Ascending aorta (tissue), 2 donors: ENCODE results near the gene BAHCC1. TPM values are rescaled to one million over a fixed set of nuclear protein-coding genes. Genes with fewer than 3 reads are reported as not detected.
A peak's percentile ranks its signal among the peaks of the same experiment; 100 is the strongest.

Experiments
- DNase-seq, 2 donors: peaks; one replicate each; pipeline ENCODE4 v3.0.0-alpha.2; 2019; ENCODE audit warnings: low spot score in 2 of 2
- H3K27ac ChIP-seq, 2 donors: fragments of 200-600 bp; sonication (generic); one replicate each; pipeline ENCODE4 v1.5.1; 2016 to 2017; ENCODE audit warnings: mild to moderate bottlenecking in 1 of 2
- H3K27me3 ChIP-seq: fragments of 200-600 bp; sonication (generic); one replicate; pipeline ENCODE4 v1.5.1; 2017
- H3K36me3 ChIP-seq, 2 donors: fragments of 200-600 bp; sonication (generic); one replicate each; pipeline ENCODE4 v1.5.1; 2016
- H3K4me1 ChIP-seq, 2 donors: fragments of 200-600 bp; sonication (generic); one replicate each; pipeline ENCODE4 v1.5.1; 2016 to 2017; ENCODE audit warnings: mild to moderate bottlenecking in 1 of 2
- H3K4me3 ChIP-seq, 2 donors: fragments of 200-600 bp; sonication (generic); one replicate each; pipeline ENCODE4 v1.5.1; 2016 to 2017; ENCODE audit warnings: mild to moderate bottlenecking in 1 of 2
- H3K9me3 ChIP-seq, 2 donors: fragments of 200-600 bp; sonication (generic); one replicate each; pipeline ENCODE4 v1.5.1; 2016
- CTCF ChIP-seq, 3 experiments: fragments of 200-600 bp in 2 of 3; fragments of 450-650 bp in 1 of 3; sonication (generic) in 2 of 3; IDR thresholded peaks; one replicate each; pipeline ENCODE4 v1.5.1; 2016 to 2019; ENCODE audit warnings: antibody characterized with exemption in 3 of 3, mild to moderate bottlenecking in 1 of 3, moderate library complexity in 1 of 3
- intact Hi-C: fragments of 100-400 bp; cut with DNase I; formaldehyde crosslinking; loops from one replicate; pipeline ENCODE4 v1.15.1; 2023
- total RNA-seq: library from RNA; depleted of rRNA; stranded (reverse); fragments of >200 nt; gene quantifications from one replicate; pipeline ENCODE4 v1.1.0, GENCODE V29; 2016

BAHCC1 gene
- total RNA-seq, 1 donor from 2014 or later, result 29.1 TPM

- H3K4me3 ChIP-seq, result peak overlapping the region in 1 of 2 donors; percentile 91
Observed at GRCh38 chr17:81405411-81405872, 10.2 kb downstream of the BAHCC1 start.

GRCh38 chr17:81406117-81406953 is 11.1 kb downstream of the BAHCC1 start:
- Histone ChIP-seq H3K27ac (peak overlapping the region; percentile 91 to 98), H3K4me3 (peak overlapping the region in 1 of 2 donors; percentile 37), H3K9me3 (no peaks in the 10 kb centered on the region), H3K27me3 (no peaks in the 10 kb centered on the region), H3K36me3 (no peaks in the 10 kb centered on the region), H3K4me1 (peaks cover 27 to 51% of the 10 kb centered on the region in 2 donors)
- intact Hi-C loops, result no loop called here
- DNase-seq, result no peak
- no peak for TF ChIP-seq CTCF (IDR thresholded peaks at IDR 0.05)

More at GRCh38 chr17:81405411-81405872, 10.2 kb downstream of the BAHCC1 start:
- no peaks in the 10 kb centered on the region for H3K9me3 ChIP-seq
- H3K27ac ChIP-seq, result peak overlapping the region; percentile 91 to 98
- peaks cover 28 to 59% of the 10 kb centered on the region in 2 donors for H3K4me1 ChIP-seq
- intact Hi-C loops, result loop anchor here (1.0 kb wide), 1 partner anchor 12 kb away; no protein-coding TSS in a partner anchor
- H3K27me3 ChIP-seq, result no peaks in the 10 kb centered on the region
- no peak for TF ChIP-seq CTCF (IDR thresholded peaks at IDR 0.05)
- peak; percentile 72 to 95 for DNase-seq
- no peaks in the 10 kb centered on the region for H3K36me3 ChIP-seq

GRCh38 chr17:81408049-81408448 is 12.8 kb downstream of the BAHCC1 start:
- no peak for TF ChIP-seq CTCF (IDR thresholded peaks at IDR 0.05)
- Histone ChIP-seq H3K36me3 (no peaks in the 10 kb centered on the region), H3K27me3 (no peaks in the 10 kb centered on the region), H3K27ac (no peak overlapping the region), H3K9me3 (no peaks in the 10 kb centered on the region), H3K4me1 (peaks cover 11 to 34% of the 10 kb centered on the region in 2 donors), H3K4me3 (no peak overlapping the region)
- intact Hi-C loops, result no loop called here
- DNase-seq, result no peak

DNA sequence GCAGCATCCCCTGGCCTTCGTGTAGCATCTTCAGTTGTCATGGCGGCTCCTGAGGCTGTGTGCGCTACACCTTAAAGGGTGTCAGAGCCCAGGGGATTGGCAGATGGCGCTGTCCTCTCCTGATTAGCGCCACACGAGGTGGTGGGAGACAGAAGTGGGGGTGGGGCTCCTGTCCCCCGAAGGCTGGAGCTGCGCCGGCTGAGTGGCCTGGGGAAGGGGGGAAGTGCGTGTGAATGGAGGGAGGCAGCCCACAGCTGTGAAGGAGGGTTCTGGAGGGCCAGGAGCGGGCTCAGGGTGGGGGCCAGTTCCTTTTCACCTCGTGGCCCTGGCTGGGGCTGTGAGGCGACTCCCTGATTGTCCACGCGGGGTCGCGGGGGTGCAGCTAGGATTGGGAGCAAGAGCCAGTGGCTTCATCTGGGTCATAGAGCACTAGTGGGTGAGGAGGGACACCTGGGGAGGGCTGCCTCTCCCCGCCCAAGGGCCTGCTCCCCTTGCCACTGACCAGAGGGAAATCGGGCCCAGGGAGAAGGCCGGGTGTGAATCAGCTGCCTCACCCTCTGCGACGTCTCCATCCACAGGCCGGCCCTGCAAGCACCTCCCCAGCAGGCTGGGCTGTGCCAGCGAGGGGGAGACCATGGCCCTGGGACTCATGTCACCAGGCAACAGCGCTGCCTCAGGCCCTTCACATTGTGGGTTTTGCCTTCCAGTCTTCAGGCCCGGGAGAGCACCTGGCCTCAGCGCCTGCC is 14.1 kb downstream of the BAHCC1 start:
- intact Hi-C loops, result no loop called here
- Histone ChIP-seq H3K4me3 (no peak overlapping the region), H3K27ac (peak overlapping the region in 1 of 2 donors; percentile 23), H3K27me3 (no peaks in the 10 kb centered on the region), H3K4me1 (peaks cover 10 to 29% of the 10 kb centered on the region in 2 donors), H3K9me3 (no peaks in the 10 kb centered on the region), H3K36me3 (no peaks in the 10 kb centered on the region)
- no peak for DNase-seq
- no peak for TF ChIP-seq CTCF (IDR thresholded peaks at IDR 0.05)

DNA sequence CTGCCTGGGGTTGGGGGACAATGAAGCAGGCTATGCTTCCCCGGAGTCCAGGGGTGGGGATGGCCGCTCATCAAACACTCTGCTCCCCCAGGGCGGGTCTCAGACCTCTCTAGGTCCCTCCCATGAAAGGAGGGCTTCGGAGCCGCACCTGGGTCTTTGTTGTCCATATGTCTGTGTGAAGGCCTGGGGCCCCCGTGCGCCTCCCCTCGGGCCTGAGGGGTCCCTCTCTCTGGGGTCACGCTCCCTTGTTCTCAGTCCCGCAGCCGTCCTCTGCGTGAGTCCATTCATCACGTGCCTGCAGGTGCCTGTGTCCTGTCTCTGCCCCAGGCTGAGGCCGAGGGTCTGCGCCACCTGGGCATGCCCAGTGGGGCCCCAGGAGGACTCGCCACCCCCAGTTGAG is 15.6 kb downstream of the BAHCC1 start:
- Histone ChIP-seq H3K4me3 (no peak overlapping the region), H3K4me1 (peaks cover 7 to 16% of the 10 kb centered on the region in 2 donors), H3K9me3 (no peaks in the 10 kb centered on the region), H3K27me3 (no peaks in the 10 kb centered on the region), H3K36me3 (no peaks in the 10 kb centered on the region), H3K27ac (no peak overlapping the region)
- no peak for TF ChIP-seq CTCF (IDR thresholded peaks at IDR 0.05)
- DNase-seq, result no peak
- intact Hi-C loops, result no loop called here
